DOHH2 (cell line): ENCODE measurements around the gene CDK5RAP2.

Source experiments
- H3F3A ChIP-seq: fragments of 200-600 bp; sonication (generic), shearing (Covaris generic); 2 replicates; pipeline ENCODE4 v1.6.0; 2016; ENCODE audit warnings: antibody characterized with exemption, mild to moderate bottlenecking; ENCODE audit not compliant: control insufficient read depth, insufficient read depth
- H3K27ac ChIP-seq: fragments of 200-600 bp; sonication (generic); 2 replicates; pipeline ENCODE4 v1.5.1; 2014; ENCODE audit warnings: low read depth, mild to moderate bottlenecking, low read length, moderate library complexity
- H3K27me3 ChIP-seq: fragments of 200-600 bp; sonication (generic); 2 replicates; pipeline ENCODE4 v1.6.1; 2014; ENCODE audit warnings: mild to moderate bottlenecking, low read length, mixed read lengths; ENCODE audit not compliant: control insufficient read depth
- H3K36me3 ChIP-seq: fragments of 200-600 bp; sonication (generic); 2 replicates; pipeline ENCODE4 v1.6.1; 2014; ENCODE audit warnings: mild to moderate bottlenecking, low read length, moderate library complexity, mixed read lengths; ENCODE audit not compliant: control insufficient read depth
- H3K4me1 ChIP-seq: fragments of 200-600 bp; sonication (generic); 2 replicates; pipeline ENCODE4 v1.6.1; 2014; ENCODE audit warnings: mild to moderate bottlenecking, low read length, mixed read lengths; ENCODE audit not compliant: control insufficient read depth
- H3K4me2 ChIP-seq: fragments of 200-600 bp; sonication (generic); 2 replicates; pipeline ENCODE4 v1.6.0; 2014; ENCODE audit warnings: mild to moderate bottlenecking, low read length, moderate library complexity
- H3K4me3 ChIP-seq: fragments of 200-600 bp; sonication (generic); 2 replicates; pipeline ENCODE4 v1.5.1; 2014; ENCODE audit warnings: mild to moderate bottlenecking, low read length, mixed read lengths
- H3K79me2 ChIP-seq: fragments of 200-600 bp; sonication (generic); 2 replicates; pipeline ENCODE4 v1.6.1; 2014; ENCODE audit warnings: mild to moderate bottlenecking, low read length, mixed read lengths; ENCODE audit not compliant: control insufficient read depth
- H3K9me2 ChIP-seq: fragments of 200-600 bp; sonication (generic); replicated peaks from 2 replicates; pipeline ENCODE4 v1.6.1; 2014; ENCODE audit warnings: mild to moderate bottlenecking, low read length, mixed read lengths; ENCODE audit not compliant: control insufficient read depth
- H3K9me3 ChIP-seq: fragments of 200-600 bp; sonication (generic); 2 replicates; pipeline ENCODE4 v1.6.1; 2014; ENCODE audit warnings: antibody characterized with exemption, low read length, mixed read lengths; ENCODE audit not compliant: control insufficient read depth, insufficient read depth
- H4K20me1 ChIP-seq: fragments of 200-600 bp; sonication (generic); 2 replicates; pipeline ENCODE4 v1.6.0; 2014; ENCODE audit warnings: low read depth, mild to moderate bottlenecking, antibody characterized with exemption, low read length, moderate library complexity; ENCODE audit not compliant: control insufficient read depth, insufficient read depth
- EZH2phosphoT487 ChIP-seq: fragments of 200-600 bp; sonication (generic); IDR thresholded peaks from 2 replicates; pipeline ENCODE4 v1.6.1; 2017; ENCODE audit warnings: borderline replicate concordance, mild to moderate bottlenecking, antibody characterized with exemption, low read length, moderate library complexity, mixed read lengths
- TF ChIP-seq, protein P1 (sequence below): fragments of 200-600 bp; sonication (generic); IDR thresholded peaks from one replicate; pipeline ENCODE4 v1.5.1; 2014; ENCODE audit warnings: antibody characterized with exemption, mild to moderate bottlenecking, low read depth, low read length; ENCODE audit not compliant: poor library complexity, severe bottlenecking

CDK5RAP2 gene

DNA sequence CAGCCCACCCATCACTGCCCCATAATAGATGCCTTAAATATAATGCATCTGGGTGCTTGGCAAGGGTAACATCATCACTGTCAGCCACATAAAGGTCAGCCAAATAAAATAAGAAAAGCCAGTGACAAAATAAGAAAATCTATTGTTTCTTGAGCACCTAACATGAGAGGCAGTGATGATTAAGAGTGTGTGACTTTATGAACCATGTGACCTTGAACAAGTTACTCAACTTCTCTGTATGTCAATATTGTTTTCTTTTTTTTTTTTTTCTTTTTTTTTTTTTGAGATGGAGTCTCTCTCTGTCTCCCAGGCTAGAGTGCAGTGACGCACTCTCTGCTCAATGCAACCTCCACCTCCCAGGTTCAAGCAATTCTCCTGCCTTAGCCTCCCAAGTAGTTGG is 98.7 kb downstream of the CDK5RAP2 start:
- Histone ChIP-seq H3K79me2 (no peaks in the 10 kb centered on the region), H3K4me3 (no peak overlapping the region), H3K9me2 (no peaks in the 10 kb centered on the region), H3K36me3 (peaks cover 55% of the 10 kb centered on the region), H3K27ac (no peak overlapping the region), H3K27me3 (no peaks in the 10 kb centered on the region), H3K9me3 (no peaks in the 10 kb centered on the region), H3K4me2 (no peak overlapping the region), H3K4me1 (no peaks in the 10 kb centered on the region), H4K20me1 (no peaks in the 10 kb centered on the region), H3F3A (no peaks in the 10 kb centered on the region)
- no peak for TF ChIP-seq EZH2phosphoT487
- TF ChIP-seq, protein P1, sequence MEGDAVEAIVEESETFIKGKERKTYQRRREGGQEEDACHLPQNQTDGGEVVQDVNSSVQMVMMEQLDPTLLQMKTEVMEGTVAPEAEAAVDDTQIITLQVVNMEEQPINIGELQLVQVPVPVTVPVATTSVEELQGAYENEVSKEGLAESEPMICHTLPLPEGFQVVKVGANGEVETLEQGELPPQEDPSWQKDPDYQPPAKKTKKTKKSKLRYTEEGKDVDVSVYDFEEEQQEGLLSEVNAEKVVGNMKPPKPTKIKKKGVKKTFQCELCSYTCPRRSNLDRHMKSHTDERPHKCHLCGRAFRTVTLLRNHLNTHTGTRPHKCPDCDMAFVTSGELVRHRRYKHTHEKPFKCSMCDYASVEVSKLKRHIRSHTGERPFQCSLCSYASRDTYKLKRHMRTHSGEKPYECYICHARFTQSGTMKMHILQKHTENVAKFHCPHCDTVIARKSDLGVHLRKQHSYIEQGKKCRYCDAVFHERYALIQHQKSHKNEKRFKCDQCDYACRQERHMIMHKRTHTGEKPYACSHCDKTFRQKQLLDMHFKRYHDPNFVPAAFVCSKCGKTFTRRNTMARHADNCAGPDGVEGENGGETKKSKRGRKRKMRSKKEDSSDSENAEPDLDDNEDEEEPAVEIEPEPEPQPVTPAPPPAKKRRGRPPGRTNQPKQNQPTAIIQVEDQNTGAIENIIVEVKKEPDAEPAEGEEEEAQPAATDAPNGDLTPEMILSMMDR: no peak

DNA sequence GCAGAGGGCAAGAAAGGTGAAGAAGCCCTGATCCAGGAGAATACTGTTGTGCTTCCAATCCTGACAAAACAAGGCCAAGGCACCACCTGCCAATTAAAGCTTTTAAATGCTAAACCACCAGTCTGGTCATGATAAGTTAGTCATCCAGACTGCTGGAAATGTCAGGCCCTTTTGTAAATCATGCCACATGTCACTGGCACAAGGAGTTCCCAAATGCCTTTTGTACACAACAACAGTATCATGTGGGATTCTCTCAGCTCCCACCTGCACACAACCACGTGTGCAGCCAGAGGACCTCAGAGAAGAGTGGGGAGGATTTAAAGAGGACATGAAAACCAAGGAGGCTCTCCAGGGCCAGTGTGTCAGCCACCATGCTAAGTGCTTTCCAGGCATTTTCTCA is 99.3 kb downstream of the CDK5RAP2 start:
- no peak overlapping the region for H3K27ac ChIP-seq
- no peaks in the 10 kb centered on the region for H3K79me2 ChIP-seq
- no peak overlapping the region for H3K4me3 ChIP-seq
- peaks cover 50% of the 10 kb centered on the region for H3K36me3 ChIP-seq
- H4K20me1 ChIP-seq: no peaks in the 10 kb centered on the region
- H3K27me3 ChIP-seq: no peaks in the 10 kb centered on the region
- no peaks in the 10 kb centered on the region for H3K4me1 ChIP-seq
- H3K9me2 ChIP-seq: no peaks in the 10 kb centered on the region
- H3K4me2 ChIP-seq: no peak overlapping the region
- TF ChIP-seq EZH2phosphoT487: no peak
- TF ChIP-seq, protein P1: no peak
- H3K9me3 ChIP-seq: no peaks in the 10 kb centered on the region
- no peaks in the 10 kb centered on the region for H3F3A ChIP-seq

DNA sequence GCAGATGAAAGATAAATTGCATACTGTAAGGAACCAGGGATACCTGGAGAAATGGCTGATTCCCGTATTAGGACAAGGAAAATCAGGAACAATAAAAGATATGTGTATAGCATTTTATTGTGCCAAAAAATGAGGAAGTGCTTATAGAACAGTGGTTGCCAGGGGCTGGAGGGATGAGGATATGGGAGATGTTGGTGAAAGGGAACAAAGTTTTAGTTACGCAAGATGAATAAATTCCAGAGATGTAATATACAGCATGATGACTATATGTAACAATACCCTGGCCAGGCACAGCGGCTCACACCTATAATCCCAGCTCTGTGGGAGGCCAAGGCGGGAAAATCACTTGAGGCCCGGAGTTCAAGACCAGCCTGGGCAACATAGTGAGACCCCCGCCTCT is 101.8 kb downstream of the CDK5RAP2 start:
- no peaks in the 10 kb centered on the region for H3K9me2 ChIP-seq
- H3K27ac ChIP-seq: no peak overlapping the region
- no peaks in the 10 kb centered on the region for H3K9me3 ChIP-seq
- H3K36me3 ChIP-seq: peaks cover 60% of the 10 kb centered on the region
- H3F3A ChIP-seq: no peaks in the 10 kb centered on the region
- H3K4me2 ChIP-seq: no peak overlapping the region
- TF ChIP-seq, protein P1: no peak
- no peak for TF ChIP-seq EZH2phosphoT487
- H3K4me1 ChIP-seq: no peaks in the 10 kb centered on the region
- no peaks in the 10 kb centered on the region for H4K20me1 ChIP-seq
- H3K79me2 ChIP-seq: no peaks in the 10 kb centered on the region
- H3K27me3 ChIP-seq: no peaks in the 10 kb centered on the region
- no peak overlapping the region for H3K4me3 ChIP-seq

DNA sequence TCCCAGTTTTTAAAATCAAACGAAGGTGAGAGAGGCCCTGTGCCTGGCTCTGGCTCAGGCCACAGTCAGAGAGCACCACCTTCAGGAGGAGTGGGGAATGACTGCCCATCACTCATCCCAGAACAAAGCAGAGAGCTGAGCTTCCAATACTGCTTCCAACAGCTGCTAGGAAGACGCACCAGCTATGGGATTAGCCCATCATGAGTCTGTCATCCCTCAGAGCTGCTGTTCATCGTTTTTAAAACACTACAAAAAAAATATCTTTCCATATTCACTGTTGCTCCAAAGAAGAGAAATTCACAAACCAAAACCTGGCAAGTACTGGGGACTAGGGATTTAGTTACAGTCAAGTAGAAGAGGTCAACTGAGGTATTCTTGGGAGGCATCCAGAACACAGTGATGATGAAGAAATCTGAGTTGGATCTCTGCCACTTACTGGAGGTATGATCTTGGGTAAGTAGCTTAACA is 102.4 kb downstream of the CDK5RAP2 start:
- Histone ChIP-seq H3K9me2 (no peaks in the 10 kb centered on the region), H3K79me2 (no peaks in the 10 kb centered on the region), H3K27me3 (no peaks in the 10 kb centered on the region), H3F3A (no peaks in the 10 kb centered on the region), H3K36me3 (peaks cover 65% of the 10 kb centered on the region), H3K9me3 (no peaks in the 10 kb centered on the region), H3K4me3 (no peak overlapping the region), H4K20me1 (no peaks in the 10 kb centered on the region), H3K4me2 (no peak overlapping the region), H3K4me1 (no peaks in the 10 kb centered on the region), H3K27ac (no peak overlapping the region)
- TF ChIP-seq, protein P1: peak; percentile 84
- no peak for TF ChIP-seq EZH2phosphoT487
